Testis (tissue), 2 donors: Measurements from ENCODE around the gene MEIS3.

ENCODE experiments used
- CTCF ChIP-seq, 3 experiments: fragments of 450-650 bp in 2 of 3; fragments of 200-600 bp in 1 of 3; sonication (generic) in 1 of 3; IDR thresholded peaks; one replicate each; pipeline ENCODE4 v1.5.1; 2016 to 2019; ENCODE audit warnings: antibody characterized with exemption in 3 of 3, mild to moderate bottlenecking in 2 of 3, moderate library complexity in 1 of 3
- POLR2A ChIP-seq: fragments of 450-650 bp; IDR thresholded peaks from one replicate; pipeline ENCODE4 v1.6.1; 2017; ENCODE audit warnings: antibody characterized with exemption, mild to moderate bottlenecking, moderate library complexity

DNA sequence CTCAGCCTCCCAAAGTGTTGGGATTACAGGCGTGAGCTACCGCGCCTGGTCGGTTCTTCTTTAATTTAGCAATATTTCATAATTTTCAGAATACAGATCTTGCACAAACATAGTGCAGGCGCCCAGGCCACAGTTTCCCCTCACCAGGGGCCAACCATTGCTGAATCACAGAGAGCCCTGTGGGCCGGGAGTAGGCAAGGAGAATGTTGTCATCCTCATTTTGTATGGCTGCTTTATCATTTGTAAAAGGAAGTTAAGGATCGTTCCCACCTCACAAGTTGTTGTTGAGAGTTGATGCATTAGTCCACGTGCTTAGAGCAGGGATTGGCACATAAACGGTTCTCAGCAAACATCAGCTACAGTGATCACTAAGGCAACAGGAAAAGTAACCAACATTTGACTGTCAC, 30.2 kb downstream of the MEIS3 start:
- no peak for TF ChIP-seq CTCF (IDR thresholded peaks at IDR 0.05)
- no peak for TF ChIP-seq POLR2A
